NCI-H524 treated with DMSO at 0.1 percent for 48 hours (cell line): ENCODE measurements around the gene MX2.

ENCODE experiments used
- DNase-seq: peaks from one replicate; lab custom pipeline; 2025; lab: John Stamatoyannopoulos, UW

Gene MX2

DNA sequence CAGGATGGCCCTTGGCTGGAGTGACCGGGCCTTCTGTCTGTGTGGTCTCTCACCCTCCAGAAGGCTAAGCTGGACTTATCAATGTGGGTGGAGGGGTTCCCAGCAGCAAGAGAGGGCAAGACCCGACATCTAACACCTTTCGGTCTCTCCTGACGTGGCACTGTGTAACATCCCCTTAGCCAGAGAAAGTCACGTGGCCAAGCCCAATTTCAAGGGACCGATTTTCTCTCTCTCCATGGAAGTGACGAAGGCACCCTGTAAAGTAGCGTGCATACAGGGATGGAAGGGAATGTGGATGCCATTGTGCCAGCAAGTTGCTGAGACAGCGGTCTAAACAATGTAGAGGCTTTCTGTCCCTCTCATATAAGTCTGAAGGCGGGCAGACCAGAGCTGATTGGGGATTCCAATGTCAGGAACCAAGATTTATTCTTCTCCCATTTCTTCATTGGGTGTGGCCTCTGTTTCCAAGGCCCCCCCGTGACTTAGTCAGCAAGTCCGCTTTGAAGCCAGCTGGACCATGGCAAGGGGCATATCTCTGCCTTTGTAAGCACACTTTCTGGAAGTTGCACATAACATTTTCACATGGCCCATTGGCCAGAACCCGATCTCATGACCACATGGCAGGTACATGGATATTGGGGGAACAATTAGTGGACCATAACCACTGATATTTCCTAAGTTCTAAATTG, 76.7 kb downstream of the MX2 start:
- no peak for DNase-seq

DNA sequence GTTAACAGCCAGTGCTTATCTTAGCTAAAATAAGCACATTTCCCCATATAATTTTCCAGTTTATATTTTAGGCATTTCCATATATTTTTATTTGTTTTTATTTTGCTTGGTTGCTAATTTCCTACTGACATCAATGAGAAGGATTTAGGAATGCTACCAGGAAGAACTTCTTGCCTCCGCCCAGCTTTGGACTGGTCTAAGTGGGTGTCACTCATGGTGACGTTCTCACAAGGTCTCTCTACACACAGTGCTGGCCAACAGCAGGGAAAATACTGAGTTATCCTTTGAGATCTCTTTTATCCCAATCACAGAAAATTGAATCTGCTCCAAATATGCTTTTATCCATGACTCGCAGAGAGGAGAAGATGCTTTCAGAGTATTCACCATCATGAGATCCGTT, 77.4 kb downstream of the MX2 start:
- DNase-seq, result no peak

DNA sequence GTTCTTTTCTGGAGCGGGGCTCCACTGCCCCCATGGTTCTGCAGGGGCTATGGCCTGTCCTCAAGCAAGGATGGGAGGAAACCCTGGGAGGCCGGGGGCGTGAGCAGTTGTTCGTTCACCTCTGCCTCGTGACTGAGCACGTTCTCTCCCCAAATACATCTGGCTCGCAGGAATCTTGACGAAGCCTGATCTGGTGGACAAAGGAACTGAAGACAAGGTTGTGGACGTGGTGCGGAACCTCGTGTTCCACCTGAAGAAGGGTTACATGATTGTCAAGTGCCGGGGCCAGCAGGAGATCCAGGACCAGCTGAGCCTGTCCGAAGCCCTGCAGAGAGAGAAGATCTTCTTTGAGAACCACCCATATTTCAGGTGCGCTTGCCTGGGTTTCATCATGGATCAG, 79.7 kb downstream of the MX2 start:
- no peak for DNase-seq

DNA sequence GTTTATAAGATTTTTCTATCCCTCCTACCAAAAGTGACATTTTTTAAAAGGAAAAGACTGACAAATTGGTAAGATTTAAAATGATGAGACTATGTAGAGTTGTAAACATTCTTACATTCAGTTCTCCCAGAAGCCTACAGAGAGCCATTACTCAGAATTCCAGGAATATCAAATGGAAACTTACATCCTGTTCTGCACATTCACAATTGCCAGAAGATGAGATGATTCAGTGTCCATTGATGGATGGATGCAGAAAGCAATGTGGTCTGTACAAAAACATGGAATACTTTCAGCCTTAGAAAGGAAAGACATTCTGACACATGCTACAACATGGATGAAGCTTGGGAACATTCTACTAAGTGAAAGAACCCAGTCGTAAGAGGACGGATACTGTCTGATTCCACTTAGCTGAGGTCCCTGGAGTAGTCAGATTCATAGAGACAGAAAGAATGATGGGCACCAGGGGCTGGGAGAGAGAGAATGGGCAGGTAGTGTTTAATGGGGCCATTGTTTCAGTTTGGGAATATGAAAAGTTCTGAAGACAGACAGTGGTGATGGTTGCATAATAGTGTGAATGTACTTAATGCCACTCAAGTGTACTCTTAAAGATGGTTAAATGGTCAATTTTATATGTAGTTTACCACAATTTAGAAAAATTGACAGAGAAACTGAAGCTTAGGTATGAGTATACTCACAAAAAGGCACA, 80.8 kb downstream of the MX2 start:
- DNase-seq, result no peak

DNA sequence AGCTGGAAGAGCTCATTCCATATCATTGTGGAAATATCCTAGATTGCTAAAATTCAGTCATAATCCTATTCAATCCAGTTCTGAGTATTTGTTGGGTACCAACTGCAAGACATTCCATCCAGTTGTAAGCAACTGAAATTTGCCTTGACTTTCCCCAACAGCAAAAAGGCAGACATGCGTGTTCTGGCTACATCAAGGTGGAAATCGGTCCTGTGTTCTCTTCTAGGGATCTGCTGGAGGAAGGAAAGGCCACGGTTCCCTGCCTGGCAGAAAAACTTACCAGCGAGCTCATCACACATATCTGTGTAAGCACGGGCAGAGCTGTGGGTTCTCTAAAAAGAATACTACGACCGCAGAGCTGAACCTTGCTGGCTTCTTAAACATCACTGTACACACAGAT, 81.7 kb downstream of the MX2 start:
- DNase-seq, result no peak

DNA sequence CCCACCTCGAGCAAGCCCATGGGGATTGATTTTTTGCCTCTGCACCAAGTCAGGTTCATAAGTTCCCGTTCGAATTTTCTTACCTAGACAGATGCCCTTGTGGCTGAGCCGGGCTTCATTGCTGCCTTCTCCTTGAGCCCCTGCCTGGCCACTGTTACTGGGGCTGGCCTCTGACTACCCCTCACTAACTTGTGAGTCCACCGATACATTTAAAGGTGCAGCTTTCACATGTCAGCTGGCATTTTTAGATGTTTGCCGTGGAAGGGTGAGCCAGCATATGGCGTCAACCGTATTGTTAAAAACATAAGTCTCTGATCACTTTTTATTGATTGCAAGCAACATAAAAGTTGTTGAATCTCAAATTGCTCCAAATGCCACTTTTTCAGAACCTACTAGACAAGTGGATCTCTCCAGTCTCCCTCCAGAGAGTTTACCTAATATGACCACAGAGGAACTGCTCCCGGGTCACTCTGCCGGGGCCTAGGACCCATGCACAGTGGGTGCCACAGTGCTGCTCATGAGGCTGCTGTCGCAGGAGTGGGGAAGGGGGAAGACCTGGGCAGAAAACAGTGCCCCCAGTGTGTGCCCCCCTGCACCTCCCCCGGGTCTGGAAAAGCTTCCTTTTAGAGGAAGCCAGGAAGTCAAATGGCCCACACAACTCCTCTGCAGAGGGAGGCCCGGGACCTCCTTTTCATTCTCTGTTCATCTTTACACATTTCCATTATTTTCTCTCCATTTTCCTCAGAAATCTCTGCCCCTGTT, 83.1 kb downstream of the MX2 start:
- DNase-seq, result no peak

DNA sequence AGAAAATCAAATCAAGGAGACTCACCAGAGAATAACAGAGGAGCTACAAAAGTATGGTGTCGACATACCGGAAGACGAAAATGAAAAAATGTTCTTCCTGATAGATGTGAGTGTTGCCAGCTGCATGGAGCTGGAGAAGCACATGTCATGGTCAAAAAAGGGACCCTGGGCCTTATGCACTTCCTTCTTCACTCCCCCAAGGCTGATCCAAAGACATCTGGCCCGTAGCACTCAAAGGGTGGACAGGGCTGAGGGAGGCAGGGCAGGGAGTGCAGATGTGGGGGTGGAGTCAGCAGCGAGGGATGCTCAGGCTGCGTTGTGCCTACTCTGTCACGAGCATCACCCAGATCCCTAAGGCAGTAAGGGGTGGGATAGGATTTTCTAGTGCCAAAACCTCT, 83.6 kb downstream of the MX2 start:
- no peak for DNase-seq

DNA sequence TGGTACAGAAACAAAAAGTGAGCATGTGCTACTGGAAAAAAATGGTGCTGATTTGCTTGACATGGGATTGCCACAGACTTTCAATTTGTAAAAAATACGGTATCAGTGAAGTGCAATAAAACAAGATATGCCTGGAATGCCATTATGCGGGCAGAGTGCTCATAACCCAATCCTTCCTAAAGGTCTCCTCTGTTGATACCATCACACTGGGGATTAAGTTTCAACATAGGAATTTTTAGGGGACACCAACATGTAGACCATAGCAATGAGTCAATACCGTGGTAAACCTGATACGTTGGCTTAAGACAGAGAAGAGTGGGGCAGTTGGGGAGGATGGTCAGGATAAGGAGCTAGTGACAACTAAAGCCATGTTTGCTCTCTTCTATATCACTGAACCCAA, 84.8 kb downstream of the MX2 start:
- DNase-seq, result no peak

DNA sequence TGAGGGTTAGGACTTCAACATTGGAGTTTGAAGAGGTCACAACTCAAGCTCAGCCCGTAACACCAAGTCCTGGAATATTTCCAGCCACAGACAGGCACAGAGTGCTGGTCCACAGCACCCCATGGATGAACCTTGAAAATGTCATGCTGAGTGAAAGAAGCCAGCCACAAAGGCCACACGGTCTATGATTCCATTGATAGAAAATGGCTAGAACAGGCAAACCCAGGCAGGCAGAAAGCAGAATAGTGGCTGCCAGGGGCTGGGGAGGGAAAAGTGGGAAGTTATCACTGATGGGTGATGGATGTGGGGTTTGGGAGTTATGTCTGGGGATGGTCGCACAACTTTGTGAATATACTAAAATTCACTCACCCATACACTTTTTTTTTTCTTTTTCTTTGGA, 85.5 kb downstream of the MX2 start:
- DNase-seq, result no peak

DNA sequence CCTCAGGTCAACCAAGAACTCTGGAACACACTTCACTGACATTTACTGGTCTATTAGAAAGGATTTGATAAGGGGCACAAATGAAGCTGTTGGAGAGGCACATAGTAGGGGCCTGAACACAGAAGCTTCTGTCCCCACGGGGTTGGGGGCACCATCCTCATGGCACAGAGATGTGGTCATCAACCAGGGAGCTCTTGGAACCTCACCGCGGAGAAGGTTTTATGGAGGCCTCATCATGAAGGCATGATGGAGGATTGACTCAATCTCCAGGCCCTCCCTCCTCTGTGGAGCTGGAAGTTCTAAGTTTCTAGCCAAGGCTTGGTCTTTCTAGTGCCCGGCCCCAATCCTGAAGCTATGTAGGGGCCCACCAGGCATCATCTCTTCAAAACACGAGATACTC, 87.8 kb downstream of the MX2 start:
- DNase-seq, result no peak

DNA sequence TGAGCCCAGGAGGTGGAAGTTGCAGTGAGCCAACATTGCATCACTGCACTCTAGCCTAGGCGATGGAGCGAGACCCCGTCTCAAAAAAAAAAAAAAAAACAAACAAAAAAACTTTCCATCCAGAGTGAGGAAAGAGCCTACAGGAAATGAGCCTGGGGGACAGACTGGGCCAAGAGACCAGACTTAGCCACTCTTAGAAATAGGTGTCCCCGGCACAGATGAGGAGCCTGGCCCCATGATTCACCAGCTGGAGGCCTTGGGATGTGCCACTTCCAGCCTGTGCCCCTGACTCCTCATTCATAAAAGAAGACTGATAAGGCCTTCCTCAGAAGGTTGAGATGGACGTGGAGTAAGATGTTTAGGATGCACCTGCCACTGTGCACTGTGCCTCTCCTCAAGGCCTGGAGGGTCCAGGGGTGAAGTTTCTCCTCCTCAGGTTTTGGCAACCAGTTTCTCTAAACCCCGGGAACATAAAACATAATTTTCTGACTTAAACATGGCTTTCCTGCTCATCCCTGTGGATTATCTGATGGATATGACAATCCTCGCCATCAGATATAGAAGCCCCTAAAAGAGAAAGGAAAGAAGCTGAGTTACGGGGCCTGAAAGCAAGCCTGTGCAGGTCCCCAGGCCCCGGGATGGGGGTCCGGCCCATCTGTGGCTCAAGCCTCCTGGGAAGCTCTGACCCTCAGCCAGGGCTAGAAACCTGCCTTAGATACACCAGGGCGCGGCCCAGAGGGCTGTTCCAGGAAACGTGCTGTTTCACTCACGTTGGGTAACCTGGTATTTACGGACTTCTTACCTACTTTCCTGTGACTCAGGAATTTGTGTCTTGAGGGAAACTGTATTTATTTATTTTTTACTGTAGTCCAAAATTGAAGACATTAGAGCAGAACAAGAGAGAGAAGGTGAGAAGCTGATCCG, 90.2 kb downstream of the MX2 start:
- DNase-seq, result no peak

DNA sequence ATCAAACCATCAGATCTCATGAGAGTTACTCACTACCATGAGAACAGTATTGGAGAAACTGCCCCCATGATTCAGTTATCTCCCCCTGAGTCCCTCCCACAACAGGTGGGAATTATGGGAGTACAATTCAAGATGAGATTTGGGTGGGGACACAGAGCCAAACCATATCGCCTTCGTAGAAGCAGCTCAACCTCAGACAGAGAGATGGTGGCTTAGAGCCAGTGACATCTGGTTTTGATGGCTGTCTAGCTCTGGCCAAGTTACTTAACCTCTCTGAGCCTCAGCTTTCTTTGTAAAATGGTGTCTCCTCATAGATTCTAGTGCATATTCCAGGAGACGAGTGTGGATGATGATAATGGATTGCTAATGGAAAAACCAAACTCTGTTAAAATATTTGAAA, 91.4 kb downstream of the MX2 start:
- no peak for DNase-seq

DNA sequence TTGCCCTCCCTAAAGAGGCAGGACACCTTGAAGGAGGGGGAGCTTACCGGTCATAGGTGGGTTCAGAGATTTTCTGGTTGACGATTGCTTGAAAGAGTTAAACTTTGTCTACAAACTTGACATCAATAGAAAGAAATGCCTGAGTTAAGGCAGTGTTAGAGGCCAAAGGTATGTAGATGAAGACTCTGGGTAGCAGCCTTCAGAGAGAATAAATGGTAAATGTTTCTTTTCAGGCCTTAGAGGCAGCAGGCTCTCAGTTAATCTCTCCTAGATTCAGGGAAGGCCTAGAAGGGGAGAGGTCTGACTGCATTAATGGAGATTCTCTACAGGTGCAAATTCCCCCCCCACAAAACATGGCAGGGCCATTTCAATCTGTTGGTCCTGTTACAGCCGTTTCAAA, 91.9 kb downstream of the MX2 start:
- DNase-seq, result no peak

DNA sequence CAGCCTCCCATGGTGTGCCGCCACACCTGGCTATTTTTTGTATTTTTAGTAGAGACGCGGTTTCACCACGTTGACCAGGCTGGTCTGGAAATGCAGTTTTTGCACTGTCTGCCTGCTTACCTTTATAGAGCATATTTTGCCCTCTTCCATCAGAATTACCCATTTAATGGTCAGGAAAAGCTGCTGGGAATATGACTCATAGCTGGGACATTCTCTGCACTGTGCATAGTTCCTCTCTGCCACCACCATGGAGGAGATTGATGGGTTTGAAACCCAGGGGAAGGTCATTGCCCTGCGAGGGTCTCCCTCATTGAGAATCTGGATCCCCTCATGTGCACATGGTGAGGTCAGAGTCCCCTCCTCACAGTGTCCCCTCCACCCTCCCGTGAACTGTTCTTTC, 96.3 kb downstream of the MX2 start:
- no peak for DNase-seq

DNA sequence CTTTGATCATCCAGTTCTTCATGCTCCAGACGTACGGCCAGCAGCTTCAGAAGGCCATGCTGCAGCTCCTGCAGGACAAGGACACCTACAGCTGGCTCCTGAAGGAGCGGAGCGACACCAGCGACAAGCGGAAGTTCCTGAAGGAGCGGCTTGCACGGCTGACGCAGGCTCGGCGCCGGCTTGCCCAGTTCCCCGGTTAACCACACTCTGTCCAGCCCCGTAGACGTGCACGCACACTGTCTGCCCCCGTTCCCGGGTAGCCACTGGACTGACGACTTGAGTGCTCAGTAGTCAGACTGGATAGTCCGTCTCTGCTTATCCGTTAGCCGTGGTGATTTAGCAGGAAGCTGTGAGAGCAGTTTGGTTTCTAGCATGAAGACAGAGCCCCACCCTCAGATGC, 96.7 kb downstream of the MX2 start:
- DNase-seq, result no peak
